Measurements from ENCODE around the gene GATA2.

GATA2 gene

GRCh38 chr3:128491941-128492670 is 895 bp downstream of the GATA2 start:
- TF ChIP-seq CEBPB (IDR thresholded peaks at IDR 0.05) (no peak), NFIC (IDR thresholded peaks at IDR 0.05) (no peak), YY1 (IDR thresholded peaks at IDR 0.05; ENCODE audit: low read depth) (no peak), FOXM1 (IDR thresholded peaks at IDR 0.05; ENCODE audit: borderline replicate concordance, low read depth) (no peak), EGR1 (IDR thresholded peaks at IDR 0.05) (no peak), TAF1 (IDR thresholded peaks at IDR 0.05; ENCODE audit: low read depth) (no peak), USF1 (IDR thresholded peaks at IDR 0.05) (no peak), MAX (IDR thresholded peaks at IDR 0.05) (no peak), CREB1 (IDR thresholded peaks at IDR 0.05; ENCODE audit: low read depth) (no peak), TEAD4 (IDR thresholded peaks at IDR 0.05) (no peak), ZBTB7A (IDR thresholded peaks at IDR 0.05; ENCODE audit: low read depth) (no peak), TCF12 (IDR thresholded peaks at IDR 0.05; ENCODE audit: low read depth) (no peak), EP300 (IDR thresholded peaks at IDR 0.05; ENCODE audit: borderline replicate concordance) (no peak), RAD21 (IDR thresholded peaks at IDR 0.05; ENCODE audit: low read depth) (no peak), REST (IDR thresholded peaks at IDR 0.05; ENCODE audit: low read depth) (no peak)

GRCh38 chr3:128491691-128491940 is 1.4 kb downstream of the GATA2 start:
- TF ChIP-seq CREB1 (IDR thresholded peaks at IDR 0.05; ENCODE audit: low read depth) (no peak), EGR1 (IDR thresholded peaks at IDR 0.05) (no peak), MAX (IDR thresholded peaks at IDR 0.05) (no peak), REST (IDR thresholded peaks at IDR 0.05; ENCODE audit: low read depth) (no peak), EP300 (IDR thresholded peaks at IDR 0.05; ENCODE audit: borderline replicate concordance) (no peak)

GRCh38 chr3:128490915-128491690 is 1.9 kb downstream of the GATA2 start:
- no peak for TF ChIP-seq TCF12 (IDR thresholded peaks at IDR 0.05; ENCODE audit: low read depth)

- no peak for TF ChIP-seq EP300 (IDR thresholded peaks at IDR 0.05; ENCODE audit: borderline replicate concordance)
- TF ChIP-seq YY1 (IDR thresholded peaks at IDR 0.05; ENCODE audit: low read depth) = no peak
Measured at GRCh38 chr3:128490650-128490914, 2.4 kb downstream of the GATA2 start.

GRCh38 chr3:128489927-128490649 is 2.9 kb downstream of the GATA2 start:
- TF ChIP-seq NFIC (IDR thresholded peaks at IDR 0.05) (no peak), YY1 (IDR thresholded peaks at IDR 0.05; ENCODE audit: low read depth) (no peak), EGR1 (IDR thresholded peaks at IDR 0.05) (no peak), TAF1 (IDR thresholded peaks at IDR 0.05; ENCODE audit: low read depth) (no peak), REST (IDR thresholded peaks at IDR 0.05; ENCODE audit: low read depth) (no peak), CEBPB (IDR thresholded peaks at IDR 0.05) (no peak), EP300 (IDR thresholded peaks at IDR 0.05; ENCODE audit: borderline replicate concordance) (no peak), TCF12 (IDR thresholded peaks at IDR 0.05; ENCODE audit: low read depth) (no peak), CREB1 (IDR thresholded peaks at IDR 0.05; ENCODE audit: low read depth) (no peak)
